ENCODE measurements around the gene RUSC2.
"Not testable (repeated sequence)": the region's sequence is repeated elsewhere in the genome, so short reads cannot be mapped to it uniquely, and the experiment has no call there.

DNA sequence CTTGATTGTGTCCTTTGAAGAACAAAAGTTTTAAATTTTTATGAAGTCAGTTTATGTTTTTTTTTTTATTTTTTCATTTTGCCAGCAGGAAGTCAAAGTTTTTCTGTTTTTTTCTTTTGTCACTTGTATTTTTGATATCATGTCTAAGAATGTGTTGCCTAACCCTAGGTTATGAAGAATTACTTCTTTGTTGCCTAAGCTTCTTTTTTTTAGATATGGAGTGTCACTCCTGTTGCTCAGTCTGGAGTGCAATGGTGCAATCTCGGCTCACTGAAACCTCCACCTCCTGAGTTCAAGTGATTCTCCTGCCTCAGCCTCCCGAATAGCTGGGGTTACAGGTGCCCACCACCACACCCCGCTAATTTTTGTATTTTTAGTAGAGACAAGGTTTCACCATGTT, 45.0 kb downstream of the RUSC2 start:
- TF ChIP-seq, protein P1, sequence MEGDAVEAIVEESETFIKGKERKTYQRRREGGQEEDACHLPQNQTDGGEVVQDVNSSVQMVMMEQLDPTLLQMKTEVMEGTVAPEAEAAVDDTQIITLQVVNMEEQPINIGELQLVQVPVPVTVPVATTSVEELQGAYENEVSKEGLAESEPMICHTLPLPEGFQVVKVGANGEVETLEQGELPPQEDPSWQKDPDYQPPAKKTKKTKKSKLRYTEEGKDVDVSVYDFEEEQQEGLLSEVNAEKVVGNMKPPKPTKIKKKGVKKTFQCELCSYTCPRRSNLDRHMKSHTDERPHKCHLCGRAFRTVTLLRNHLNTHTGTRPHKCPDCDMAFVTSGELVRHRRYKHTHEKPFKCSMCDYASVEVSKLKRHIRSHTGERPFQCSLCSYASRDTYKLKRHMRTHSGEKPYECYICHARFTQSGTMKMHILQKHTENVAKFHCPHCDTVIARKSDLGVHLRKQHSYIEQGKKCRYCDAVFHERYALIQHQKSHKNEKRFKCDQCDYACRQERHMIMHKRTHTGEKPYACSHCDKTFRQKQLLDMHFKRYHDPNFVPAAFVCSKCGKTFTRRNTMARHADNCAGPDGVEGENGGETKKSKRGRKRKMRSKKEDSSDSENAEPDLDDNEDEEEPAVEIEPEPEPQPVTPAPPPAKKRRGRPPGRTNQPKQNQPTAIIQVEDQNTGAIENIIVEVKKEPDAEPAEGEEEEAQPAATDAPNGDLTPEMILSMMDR (IDR thresholded peaks at IDR 0.05), result not testable (repeated sequence)
- TF ChIP-seq POLR2A (IDR thresholded peaks at IDR 0.05), result not testable (repeated sequence)
